HPDE6-E6E7 (cell line): ENCODE measurements around the gene PPP1R36.
"Not testable (repeated sequence)": the region's sequence is repeated elsewhere in the genome, so short reads cannot be mapped to it uniquely, and the experiment has no call there.

Experiments
- DNase-seq: peaks from one replicate; pipeline ENCODE4 v3.0.0; 2011; ENCODE audit warnings: missing footprints; ENCODE audit errors: extremely low spot score

PPP1R36 gene

GRCh38 chr14:64612971-64613666 is 63.4 kb downstream of the PPP1R36 start:
- no peak for DNase-seq

DNA sequence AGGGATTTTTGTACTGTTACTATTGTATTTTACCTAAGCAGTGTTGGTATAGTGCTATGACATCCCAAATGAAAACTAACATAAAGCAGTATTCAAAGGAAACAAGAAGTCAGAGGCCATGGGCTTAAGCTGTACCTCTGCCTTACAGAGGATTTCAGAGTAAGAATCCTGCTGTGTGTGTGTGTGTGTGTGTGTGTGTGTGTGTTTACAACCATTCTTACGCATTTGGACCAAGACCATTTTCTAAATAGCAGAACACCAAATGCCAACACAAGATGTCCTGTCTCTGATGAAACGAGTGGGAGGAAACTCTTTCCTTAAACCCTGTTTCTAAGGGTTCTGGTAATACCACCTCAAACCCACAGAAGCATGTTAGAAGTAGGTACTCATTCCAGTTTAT is 64.4 kb downstream of the PPP1R36 start:
- DNase-seq, result no peak

DNA sequence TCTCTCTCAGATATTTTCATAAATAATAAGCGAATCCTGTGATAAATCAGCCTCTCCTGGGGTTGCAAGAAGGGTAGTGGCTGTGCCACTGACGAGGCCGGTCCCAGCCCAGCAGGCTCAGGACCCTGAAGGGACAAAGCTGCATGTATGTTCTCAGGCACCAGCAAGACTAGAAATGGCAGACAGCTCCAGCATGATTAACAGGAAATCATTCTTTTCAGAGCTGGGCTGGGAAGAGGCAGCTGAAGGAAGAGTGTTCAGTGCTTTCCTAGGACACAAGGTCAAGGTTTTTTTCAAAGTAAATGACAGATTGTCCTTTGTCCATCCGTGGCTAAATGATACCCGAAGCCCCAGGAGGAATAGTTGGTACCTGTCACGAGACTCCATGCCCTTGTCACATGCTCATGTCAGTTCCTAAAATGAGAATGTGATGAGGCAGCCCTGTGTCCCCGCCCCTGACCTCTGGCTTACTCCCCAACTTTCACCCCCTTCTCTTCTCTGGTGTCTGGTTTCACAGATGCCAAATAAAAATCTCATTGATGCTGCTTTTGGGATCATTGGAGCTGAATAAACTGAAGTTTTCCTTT is 65.1 kb downstream of the PPP1R36 start:
- DNase-seq, result no peak

- DNase-seq, result not testable (repeated sequence)
Observed at GRCh38 chr14:64617872-64618408, 68.2 kb downstream of the PPP1R36 start.

GRCh38 chr14:64620910-64621309 is 71.1 kb downstream of the PPP1R36 start:
- no peak for DNase-seq

GRCh38 chr14:64623554-64624165 is 73.9 kb downstream of the PPP1R36 start:
- DNase-seq, result no peak

DNA sequence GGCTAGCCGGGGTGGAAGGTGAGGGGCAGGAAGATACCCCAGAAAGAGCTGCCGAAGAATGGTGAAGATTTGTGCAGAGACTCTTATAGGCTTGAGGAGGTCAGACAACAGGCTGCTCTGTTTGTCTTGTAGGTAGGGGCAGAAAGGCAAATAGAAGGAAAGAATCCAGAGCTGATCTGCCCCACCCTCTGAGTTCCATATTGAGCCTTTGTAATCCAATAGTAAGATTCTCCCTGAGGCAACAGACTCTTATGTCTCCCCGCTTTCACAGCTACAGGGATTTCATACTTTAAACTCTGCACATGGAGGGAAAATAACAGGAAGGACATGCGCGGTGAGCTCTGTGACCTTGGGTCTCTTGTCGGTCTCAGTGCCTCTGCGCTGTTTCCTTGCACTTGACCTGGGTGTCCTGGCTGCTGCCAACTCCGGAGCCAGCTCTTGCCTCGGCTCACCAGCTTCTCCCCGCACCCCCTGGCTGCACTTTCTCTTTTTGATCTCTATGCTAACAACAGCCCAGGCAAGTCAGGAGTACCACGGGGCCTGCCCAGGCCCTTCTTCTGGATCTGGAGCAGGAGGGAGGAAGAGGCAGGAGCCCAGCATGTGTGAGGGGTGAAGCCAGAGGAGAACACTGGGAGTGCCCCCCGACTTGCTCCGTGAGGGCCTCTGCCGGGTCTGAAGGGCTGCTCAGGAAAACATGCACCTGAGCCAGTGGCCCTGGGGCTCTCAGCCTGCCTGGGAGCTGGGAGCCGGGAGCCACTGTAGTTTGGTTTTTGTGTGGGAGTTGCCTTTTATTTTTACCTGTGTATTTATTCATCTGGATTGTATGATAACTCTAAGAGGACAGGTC is 75.8 kb downstream of the PPP1R36 start:
- no peak for DNase-seq

- peak; percentile 63 for DNase-seq
Observed at GRCh38 chr14:64628940-64629408, 79.2 kb downstream of the PPP1R36 start.

DNA sequence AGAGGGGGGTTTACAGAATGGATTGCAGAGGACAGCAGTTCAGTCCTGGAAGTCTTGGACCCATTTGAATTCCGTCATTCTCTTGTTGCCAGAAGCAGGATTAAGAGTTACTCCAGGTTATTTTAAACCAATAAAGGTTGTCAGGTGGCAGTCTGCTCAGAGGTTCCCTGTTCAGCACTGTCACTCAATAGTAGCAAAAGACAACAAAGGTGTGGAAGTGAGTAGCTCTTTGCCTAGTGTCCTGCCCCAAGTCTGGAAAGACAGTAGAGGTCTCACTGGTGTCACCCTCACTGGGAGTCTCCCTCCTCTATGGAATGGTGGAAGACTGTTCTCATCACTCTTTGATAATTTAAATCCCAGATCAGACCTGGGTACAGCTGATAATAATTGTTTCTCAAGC is 81.0 kb downstream of the PPP1R36 start:
- no peak for DNase-seq

- DNase-seq, result not testable (repeated sequence)
Observed at GRCh38 chr14:64631222-64631621, 81.5 kb downstream of the PPP1R36 start.

- DNase-seq, result no peak
Observed at GRCh38 chr14:64632056-64632455, 82.3 kb downstream of the PPP1R36 start.

GRCh38 chr14:64634558-64634957 is 84.8 kb downstream of the PPP1R36 start:
- no peak for DNase-seq

DNA sequence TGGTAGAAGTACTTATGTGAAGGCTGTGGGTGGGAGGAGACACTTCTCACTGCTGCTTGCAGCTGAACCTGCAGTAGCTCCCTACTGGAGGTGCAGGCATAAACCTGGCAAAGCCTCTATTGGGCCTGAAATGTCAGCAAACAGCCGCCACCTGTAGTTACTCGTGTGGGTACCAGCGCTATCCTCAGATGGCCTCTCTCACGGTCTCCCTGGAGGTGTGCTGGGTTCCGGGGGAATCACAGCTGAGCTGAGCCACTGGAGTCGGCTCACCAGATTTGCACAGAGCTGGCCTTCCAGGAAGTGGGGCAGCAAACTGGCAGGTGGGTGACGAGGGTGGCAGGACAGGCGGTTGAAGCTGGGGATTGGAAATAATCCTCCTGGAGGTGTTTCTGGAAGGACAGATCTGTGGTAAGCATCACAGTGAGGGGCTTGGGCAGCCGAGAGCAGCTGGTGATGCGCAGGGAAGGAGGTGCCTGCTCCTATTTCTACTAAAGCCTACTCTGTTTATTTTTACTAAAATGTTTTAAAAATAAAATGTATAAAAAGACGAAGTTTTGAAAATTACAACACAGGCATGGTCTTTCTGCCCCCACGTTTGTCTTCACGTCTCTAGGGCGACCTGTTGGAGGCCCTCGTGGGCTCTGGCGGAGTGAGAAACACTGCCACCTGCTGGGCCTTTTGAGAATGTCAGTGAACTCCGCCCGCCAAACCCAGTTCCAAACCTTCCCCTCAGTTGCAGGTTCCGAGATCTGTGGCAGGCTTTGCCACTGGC is 86.6 kb downstream of the PPP1R36 start:
- DNase-seq, result peak; percentile 66

DNA sequence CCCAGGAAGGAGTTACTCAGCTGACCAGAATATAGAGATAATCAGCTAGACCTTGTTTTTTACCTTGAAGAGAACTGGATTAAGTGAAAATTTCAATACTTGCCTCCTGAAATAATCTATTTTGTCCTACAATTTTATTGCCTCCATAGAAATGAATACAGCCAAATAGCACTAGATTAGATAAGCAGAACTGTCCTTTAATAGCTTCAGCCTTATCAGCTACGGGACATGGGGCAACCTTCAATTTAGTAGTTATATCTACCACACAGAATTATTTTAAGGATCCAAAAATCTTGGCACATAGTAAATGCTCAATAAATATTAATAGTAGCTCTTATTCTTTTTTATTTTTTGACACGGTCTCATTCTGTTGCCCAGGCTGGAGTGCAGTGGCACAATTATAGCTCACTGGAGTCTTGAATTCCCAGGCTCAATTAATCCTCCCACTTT is 87.2 kb downstream of the PPP1R36 start:
- no peak for DNase-seq

DNA sequence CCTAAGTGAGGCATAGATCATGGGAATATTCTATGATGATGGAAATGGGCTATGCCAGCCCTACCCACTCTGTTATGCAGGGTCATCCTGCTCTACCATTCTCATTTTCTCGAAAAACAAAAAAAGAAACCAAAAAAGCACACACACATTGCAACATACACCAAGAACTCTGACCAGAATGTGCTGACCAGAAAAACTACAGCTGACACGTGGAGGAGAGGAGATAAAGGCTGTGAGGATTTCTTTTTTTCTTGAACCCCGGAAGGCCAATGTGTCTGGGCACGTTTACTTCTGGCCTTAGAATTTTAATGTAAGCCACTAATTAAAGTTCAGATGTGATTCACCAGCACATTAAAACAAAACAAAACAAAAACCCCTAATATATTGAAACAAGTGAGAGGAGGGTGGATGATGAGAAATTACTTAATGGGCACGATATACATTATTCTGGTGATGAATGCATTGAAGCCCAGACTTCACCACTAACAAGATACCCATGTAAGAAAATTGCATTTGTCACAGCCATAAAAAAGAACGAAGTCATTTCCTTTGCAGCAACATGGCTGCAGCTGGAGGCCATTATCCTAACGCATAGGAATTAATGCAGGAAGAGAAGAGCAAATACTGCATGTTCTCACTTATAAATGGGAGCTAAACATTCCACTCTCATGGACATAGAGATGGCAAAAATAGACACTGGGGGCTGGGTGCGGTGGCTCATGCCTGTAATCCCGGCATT is 88.1 kb downstream of the PPP1R36 start:
- no peak for DNase-seq

GRCh38 chr14:64638625-64639024 is 88.9 kb downstream of the PPP1R36 start:
- DNase-seq, result no peak
